Measurements from ENCODE around the gene HAPLN1.

GRCh38 chr5:83639911-83640310 is 80.7 kb downstream of the HAPLN1 start:
- TF ChIP-seq CTCF (IDR thresholded peaks at IDR 0.05) (no peak), POLR2A (IDR thresholded peaks at IDR 0.05) (no peak), POLR2AphosphoS5 (IDR thresholded peaks at IDR 0.05; ENCODE audit: insufficient read depth in 1 of 2, low read depth in 1 of 2) (no peak)

All from vagina (tissue), 2 donors.